Activated CD4-positive, alpha-beta T cell treated with anti-CD3 and anti-CD28 coated beads, Interleukin-2, amount 50 U/mL, for 24 hours (primary cell): ENCODE results near the gene ATP2B1.

Experiments
- DNase-seq, 2 donors: peaks; one replicate each; pipeline ENCODE4 v3.0.0-alpha.2; 2020; ENCODE audit warnings: low read depth in 1 of 2, low spot score in 1 of 2

The ATP2B1 gene

DNA sequence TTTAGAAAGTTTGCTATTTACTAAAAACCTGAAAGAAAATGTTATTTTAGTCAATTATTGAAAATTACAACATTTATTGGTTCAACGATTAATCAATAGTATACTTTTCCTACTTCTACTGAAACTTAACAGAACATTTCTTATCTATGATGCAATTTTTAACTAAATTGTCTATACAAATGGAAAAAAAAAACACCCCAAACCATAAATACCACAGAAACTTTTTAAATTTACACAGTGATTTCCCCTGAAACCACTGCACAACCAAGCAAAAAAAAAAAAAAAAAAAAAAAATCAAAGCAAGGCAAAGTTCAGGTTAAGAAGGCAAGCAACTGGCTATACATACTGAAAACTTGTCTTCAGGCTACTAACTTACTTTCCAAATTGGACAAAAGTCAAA, 110.9 kb downstream of the ATP2B1 start:
- DNase-seq, result no peak

DNA sequence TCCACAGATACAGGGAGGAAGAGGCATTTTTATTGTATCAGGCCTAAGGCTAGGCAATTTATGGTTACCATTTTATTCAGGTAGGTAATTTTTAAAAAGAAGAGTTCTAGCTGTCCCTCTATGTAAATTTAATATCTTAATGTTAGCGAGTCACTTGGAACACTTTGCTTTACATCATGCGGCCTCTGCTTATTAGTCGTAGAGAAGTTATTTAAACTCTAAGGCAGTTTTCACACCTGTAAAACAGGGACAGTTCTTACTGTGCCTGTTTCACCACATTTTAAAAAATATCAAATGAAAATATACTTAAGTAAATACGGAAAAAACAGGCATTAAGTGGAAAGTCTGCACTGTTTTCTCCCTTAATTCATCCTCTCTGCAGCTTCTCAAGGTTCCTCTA, 111.4 kb downstream of the ATP2B1 start:
- DNase-seq, result no peak

DNA sequence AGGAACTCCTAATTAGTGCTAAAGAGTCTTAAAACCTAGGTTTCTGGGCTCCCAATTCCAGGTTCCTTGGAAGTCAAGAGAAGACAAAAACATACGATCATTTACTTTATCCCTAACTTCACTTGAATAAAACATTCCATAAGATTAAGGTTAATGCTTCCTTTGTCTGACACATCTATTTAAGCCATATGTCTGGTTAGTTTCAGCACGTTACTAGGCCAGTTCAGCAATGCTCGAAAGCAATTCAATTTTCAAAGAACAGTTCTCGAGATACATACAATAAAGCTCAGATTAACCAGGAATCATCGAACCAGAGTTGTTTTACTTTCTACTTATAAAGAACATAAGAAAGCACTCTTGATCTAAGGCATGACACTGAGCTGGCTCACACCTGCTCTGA, 114.8 kb downstream of the ATP2B1 start:
- no peak for DNase-seq

DNA sequence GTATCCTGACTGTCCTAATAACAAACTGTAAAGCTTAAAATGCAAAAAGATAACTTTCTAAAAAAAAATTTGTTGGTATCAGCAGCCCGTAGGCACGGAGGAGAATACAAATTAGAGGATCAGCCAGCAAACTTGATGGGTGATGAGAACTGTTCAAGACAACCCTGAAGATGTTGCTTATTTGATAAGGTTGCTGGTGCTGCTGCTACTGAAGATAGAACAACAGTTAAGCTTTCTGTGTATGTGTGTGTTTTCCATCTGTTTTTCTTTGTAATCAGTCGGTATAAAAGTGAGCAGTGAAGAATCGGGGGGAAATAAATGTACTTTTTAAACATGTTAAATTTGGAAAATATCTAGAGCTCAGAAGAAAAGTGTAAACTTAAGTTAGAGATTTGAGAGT, 115.4 kb downstream of the ATP2B1 start:
- DNase-seq, result no peak

DNA sequence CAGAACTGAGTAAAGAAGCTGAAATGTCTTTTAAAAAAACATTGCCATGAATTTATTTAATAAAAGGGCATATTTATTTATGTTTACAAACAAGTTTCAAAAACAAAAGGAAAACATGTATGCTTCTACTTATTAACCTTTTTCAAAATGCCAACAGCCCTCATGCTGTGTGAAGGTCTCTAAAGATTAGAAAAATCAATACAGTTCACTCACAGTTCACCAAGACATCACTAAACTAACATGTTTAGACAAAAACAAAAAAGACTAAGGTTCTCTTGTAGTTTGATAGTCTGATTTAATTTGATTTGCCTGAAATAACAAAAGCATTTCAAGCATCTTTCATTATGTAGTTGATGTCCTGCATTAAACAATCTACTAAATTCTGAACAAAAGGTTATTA, 118.9 kb downstream of the ATP2B1 start:
- DNase-seq, result no peak

DNA sequence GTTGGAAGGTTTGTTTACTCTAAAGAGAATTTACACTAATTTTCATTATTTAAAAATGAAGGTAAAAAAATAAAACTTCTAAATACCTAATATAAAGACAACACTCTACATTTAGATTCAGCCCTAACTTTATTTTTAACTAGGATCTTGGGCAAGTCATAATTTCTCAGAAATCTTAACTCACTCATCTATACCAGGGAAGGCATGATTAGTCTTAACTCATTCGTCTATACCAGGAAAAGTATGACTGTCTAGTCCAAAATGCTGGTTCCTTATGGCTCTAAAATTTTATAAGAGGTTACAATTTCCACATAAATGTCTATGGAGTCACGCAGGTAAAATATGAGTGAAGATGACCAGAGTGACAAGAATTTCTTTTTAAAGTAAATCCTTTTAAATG, 130.1 kb downstream of the ATP2B1 start:
- no peak for DNase-seq

DNA sequence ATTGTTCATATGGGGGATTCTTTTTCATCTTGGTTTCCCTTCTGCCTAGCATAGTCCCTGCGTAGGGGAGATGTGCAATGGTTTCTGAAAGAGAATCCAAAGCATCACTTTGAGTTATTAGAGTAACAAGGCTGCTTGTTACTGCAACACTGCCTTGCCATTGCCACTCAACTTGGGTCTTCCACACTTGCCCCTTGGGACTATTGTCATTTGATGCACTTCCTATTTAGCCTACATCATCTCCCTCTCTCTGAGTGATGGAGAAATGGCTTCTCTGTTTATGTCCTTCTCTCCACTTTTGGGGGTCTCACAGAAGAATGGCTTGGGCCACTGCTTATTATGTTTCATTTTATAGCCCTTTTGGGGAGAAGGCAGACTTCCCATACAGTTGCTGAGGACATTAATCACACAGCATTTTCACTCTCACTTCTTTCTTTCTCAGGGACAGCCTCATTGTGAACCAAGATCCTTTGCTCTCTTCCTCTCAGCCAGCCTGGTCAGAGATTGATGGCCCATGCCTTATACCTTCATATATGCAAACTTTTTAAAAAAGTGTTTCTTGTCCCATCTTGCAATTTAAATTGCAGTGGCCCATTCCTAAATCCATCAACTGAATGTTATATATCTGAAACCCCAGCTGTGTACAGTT, 131.9 kb downstream of the ATP2B1 start:
- DNase-seq, result no peak

DNA sequence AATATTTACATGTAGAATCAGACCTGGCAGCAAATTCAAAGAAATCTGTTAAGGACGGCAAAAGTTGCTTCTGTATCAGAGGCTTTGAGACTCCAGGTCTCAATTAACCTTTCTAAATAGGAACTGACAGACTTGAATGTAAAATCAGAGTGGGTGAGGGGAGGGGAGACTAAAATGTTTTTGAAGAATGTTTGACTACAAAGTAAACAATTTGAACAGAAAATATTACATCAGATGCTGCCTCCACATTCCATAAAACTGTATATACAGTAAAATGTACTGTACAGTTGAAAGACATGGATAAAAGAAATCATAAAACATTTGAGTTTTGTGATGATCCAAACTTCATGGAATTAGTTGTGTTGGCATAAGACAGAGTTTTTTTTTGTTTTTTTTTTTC, 133.3 kb downstream of the ATP2B1 start:
- DNase-seq, result no peak

DNA sequence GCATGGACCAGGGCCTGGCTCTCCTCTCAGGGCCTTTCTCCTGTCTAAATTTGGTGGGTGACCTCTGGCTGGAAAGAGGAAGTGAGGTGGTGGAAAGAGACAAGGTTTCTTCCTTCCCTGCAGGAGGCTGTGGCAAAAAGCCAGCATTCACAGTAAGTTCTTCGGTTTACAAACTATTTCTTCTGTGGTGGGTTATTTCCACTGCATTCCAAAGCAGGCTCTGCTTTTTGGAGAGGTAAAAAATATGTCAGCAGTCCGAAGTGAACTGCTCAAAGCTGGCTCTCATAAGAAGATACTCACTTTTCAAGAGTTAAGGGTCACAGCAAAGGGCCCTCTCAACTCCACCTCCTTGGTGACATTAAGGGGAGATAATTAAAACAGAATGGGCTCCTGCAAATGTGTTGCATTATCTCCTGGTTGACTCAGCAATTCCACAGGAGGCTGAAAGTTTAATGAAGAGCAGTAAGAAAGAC, 133.9 kb downstream of the ATP2B1 start:
- DNase-seq, result no peak

DNA sequence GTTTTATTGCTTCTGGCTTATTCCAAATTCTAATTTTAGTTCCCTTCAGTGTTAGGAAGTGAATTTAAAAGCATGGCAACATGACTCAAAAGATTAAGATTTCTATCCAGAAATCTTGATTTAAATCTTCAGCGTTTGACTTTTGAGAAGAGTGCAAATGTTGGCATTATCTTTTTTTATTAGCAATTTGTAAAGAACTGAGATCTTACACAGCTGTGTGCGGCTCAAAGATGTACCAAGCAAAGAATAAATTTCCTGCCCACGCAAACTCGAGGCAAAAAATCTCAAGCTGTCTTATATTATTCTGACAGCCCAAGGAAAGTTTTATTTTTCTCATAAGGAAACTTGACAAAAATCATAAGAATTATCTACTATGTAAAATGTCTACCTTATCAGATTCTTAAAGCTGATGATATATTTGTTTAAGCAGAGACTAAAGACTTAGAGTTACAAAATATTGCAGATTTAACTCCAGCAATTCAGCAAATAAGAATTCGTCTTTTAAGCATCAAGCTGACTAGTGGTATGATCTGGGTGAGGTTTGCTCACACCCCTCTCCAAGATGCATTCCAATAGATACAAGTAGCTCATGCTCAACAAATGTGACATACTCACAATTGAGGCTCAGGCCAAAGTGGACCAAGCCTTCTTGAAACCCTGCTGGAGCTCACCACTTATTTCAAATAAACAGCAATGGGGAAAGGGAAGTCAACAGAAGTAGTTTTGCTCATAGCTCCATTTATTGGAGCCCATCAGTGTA, 135.4 kb downstream of the ATP2B1 start:
- DNase-seq, result no peak

DNA sequence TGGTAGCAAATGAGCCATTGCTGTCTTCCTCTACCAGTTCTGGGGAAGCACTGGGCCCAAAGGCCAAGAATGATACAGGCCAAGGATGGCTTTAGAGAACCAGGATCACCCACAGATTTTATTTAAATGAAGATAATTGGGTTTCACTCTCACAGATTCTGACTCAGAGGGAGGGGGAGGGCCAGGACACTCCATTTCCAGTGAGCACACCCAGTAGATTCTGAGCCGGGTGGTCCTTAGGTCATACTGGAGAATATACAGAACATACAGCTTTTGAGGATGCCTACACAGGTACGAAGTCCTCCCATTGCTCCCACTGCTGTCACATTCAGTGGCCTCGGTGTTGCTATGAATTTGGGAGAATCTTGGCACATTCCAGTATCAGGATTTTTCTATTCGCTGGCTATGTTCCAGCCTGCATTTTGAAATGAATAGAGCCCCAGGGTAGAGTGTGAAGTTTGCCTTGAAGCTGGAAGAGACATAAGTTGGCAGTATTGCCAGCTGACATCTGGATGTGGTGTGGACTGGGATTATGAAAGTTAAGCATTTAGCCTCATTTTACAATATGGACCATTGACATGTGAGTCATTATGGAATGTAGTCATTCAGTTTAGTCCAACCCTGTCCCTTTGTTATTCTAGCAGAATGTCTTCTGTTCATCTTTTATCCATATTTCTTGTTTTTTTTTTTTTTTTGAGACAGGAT, 137.0 kb downstream of the ATP2B1 start:
- no peak for DNase-seq

DNA sequence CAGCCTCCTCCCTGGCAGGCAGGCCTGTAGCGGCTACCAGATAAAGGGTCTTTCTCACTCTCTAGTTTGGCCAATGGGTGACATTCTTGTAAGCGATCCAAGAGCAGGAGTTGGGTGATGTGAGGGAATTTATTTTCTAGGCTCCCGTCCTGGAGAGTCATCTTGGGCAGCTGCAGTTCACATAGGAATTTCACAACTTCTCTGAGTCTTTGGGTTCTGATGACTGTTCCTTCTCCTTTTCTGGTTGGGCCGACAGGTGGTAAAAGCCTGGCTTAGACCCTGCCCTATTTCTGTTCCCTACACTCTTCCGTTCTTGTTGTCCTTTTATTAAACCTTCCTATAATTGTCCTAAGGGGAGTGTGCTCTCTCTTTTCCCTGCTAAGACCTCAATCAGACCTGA, 140.2 kb downstream of the ATP2B1 start:
- no peak for DNase-seq

DNA sequence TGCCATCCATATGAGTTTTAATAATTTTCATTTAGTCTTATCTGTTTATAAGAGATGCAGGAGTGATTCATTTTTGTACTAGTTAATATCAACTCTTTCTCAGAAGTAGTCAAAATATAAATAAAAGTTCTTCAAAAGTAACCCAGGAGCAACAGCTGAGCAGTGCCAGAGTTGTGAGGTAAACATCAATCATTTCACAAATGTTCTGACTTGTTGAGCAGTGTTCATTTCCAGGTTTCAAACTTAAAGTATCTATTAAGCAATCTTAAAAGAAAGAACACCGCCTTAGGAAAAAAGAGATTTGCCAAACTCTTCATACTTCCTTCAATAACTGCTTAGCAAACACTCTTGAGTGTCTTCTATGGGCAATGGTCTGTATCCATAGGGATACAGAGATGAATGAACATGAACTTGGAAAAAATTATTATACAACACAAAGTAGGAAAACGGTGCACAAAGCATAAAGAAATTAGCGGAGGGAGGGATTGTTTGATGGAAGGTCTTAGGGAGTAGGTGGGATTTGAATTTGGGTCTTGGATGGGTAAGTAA, 140.9 kb downstream of the ATP2B1 start:
- no peak for DNase-seq

DNA sequence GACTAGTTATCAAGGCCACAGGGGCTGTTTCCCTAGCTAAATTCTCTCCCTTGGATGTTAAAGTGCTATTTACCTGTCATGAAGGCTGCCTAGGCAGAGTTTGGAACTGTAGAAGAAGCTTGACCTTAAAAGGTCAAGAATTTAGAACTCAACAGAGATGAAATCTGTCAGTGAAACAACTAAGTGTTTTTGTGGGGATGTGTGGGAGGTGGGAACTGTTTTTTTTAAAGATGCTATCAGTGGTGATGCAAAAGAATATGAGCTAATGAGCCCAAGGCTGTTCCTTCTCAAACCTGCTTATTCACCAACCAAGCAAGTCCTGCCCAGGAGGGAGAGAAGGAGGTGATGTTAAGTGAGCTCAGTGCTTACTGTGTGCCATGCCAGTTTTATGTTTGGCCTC, 142.0 kb downstream of the ATP2B1 start:
- DNase-seq, result no peak

DNA sequence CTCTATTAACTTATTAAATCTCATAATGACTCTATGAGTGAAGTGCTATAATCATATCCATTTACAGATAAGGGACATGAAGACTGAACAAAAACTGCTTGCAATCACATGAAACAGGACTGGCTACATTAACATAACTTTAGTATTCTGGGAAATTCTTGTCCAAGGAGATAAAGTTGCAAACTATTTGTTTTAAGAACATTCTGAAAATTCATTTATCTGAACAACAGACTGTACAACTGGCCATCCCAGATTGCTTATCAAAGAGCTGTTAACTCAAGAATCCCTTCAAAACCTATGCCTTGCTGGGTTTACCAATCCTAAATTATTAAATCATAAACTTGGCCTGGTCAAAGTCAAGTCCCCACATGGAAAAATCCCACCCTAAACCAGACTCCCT, 143.6 kb downstream of the ATP2B1 start:
- no peak for DNase-seq

DNA sequence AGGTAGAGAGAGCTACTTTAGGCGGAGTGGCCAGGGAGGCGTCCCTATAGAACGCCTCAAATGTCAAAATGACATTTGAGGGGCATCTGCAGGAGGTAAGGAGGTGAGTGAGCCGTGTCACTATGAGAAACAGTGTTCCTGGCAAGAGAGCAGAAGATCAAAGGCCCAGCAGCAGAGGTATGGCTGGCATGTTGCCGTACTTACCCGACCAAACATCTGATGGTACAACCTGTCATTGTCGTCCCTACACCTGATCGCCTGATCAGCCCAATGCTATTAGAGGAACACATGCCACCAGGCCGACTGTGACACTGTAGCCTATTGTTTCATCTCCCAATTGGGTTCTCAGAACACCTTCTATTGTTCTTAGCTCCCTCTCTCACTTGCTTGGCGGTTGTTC, 148.9 kb downstream of the ATP2B1 start:
- no peak for DNase-seq

DNA sequence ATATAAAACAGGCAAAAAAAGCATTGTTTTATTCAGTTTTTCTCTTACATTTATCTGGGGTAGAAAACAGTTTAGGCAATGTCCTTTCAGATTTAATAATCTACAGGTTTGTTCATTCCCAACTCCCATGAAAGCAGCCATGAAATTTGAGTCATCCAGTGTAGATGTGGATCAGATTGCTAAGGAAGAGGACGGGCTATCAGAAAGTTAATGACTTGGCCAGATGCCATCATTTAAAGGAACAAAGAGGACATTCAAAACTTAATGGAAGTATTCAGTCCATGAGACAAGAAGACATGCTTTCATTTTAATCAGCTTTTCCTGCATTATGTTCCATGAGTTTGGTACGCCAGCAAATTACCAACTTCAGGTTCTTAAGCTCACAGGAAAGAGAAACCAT, 151.7 kb downstream of the ATP2B1 start:
- no peak for DNase-seq

DNA sequence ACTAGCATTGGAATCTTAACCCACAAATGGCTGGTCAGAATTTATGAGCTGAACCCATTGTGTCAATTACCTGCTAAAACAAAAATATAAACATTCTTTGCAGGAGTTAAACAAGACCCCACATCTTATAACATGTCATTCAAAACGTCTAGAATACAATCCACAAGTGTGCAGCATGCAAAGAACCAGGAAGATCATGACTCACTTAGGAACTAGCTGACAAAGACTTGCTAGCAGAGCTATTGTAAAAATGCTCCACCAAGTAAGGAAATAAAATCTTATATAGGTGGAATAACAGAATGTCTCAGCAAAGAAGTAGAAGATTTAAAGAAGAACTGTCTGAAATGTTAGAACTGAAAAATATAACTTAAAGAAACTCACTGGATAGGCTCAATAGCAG, 156.3 kb downstream of the ATP2B1 start:
- DNase-seq, result no peak

DNA sequence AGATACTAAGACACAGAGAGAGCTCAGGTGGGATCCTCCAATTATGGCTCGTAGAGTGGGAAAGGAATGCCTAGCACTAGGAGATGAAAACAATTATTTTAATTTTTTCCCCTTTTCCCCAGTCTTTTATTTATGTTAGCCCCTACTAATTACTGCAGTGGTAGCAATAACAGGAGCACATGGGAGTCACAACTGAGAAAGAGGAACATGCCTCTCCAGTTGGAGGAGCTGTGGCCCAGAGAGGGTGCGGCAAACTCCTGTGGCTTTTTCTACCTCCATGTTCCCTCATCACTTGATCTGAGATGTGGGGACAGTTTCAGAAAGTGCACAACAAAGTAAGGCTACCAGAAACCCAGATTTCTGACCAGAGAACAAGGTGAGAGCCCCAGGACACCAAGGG, 156.9 kb downstream of the ATP2B1 start:
- no peak for DNase-seq

DNA sequence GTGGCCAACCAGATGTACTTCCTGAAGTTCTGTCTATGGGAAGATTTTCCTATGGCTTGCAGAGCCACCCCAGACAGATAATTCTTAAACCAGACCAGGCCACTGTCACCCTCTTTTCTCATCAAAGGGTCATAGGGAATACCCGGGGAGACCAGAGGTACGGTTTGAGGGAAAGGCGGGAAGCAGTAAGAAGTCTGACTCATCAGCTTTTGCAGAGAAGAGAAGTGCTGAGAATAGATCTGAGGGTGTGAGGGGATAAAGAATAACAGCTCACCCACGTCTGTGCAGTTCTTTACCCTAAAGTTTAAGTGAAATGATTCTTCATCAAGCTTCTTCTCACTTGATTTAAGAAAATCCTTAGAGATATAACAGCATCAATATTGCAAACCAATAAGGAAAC, 161.5 kb downstream of the ATP2B1 start:
- no peak for DNase-seq

DNA sequence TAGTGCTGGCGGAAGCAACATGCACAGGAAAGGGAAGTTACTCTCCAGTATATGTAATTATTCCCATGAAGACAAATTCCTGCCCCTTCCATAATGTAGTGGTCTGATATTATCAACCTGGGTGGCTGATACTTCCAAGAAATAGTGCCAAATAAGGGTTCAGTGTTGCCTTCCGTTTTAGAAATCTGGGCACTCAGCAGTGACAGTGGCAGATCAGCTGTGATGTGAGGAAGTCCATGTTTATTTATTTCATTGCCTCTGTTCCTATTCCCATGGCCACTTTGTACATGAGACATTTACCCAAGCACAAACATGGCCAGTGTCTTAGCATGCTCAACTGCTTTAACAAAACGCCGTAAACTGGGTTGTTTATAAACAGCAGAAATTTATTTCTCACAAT, 162.5 kb downstream of the ATP2B1 start:
- DNase-seq, result no peak

DNA sequence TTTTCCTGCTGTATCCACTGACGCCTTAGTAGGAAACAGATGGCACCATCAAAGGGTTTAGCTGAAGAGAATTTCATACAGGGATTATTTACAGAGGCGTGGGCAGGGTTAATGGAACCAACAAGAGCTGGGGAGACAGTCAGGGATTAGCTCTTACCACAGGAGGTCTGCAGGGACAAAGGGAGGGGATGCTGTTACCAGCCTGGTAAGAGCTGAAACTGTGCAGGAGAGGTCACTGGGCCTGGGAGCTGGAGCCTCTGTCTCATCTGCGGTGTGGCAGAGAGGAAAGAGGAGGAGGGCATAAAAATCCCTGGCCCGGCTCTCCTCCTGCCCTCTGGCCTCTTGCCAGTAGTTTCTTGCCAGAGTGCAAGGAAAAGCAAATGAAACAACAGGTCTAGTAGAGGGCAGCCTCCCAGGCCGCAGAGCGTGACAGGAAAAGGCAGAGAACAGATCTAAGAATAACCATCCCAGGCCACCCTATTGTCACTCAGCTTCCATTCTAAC, 163.9 kb downstream of the ATP2B1 start:
- DNase-seq, result no peak
